Common myeloid progenitor, CD34-positive (primary cell): ENCODE data around the gene INSIG1.

Source experiments
- CTCF ChIA-PET: fragments of 350-600 bp; sonication (Branson Sonifier 250); formaldehyde crosslinking; loops from one replicate; lab custom pipeline; 2021; ENCODE audit warnings: antibody characterized with exemption; lab: Charles Lee
- POLR2A ChIA-PET: fragments of 350-600 bp; sonication (Branson Sonifier 250); formaldehyde crosslinking; loops from one replicate; lab custom pipeline; 2021; ENCODE audit warnings: antibody characterized with exemption; lab: Charles Lee
- DNase-seq, 3 donors: peaks; one replicate each; pipeline versions ENCODE4 v3.0.0 to v3.0.0-alpha.2; 2013
- H3K27ac ChIP-seq, 2 experiments: 1 replicate in 1 of 2; 2 replicates in 1 of 2; pipeline ENCODE4 v1.7.0; 2013; ENCODE audit warnings: inconsistent platforms in 2 of 2, low read length in 2 of 2, mild to moderate bottlenecking in 2 of 2, low read depth in 1 of 2, moderate library complexity in 1 of 2; ENCODE audit not compliant: severe bottlenecking in 2 of 2, insufficient read depth in 1 of 2, poor library complexity in 1 of 2
- H3K27me3 ChIP-seq, 5 experiments: replicated peaks in 2 of 5; 1 replicate in 3 of 5; 2 replicates in 2 of 5; pipeline versions ENCODE4 v1.6.1 to v1.7.0; 2013; ENCODE audit warnings: low read length in 4 of 5, mild to moderate bottlenecking in 2 of 5, moderate library complexity in 2 of 5, inconsistent platforms in 1 of 5; ENCODE audit not compliant: insufficient read depth in 5 of 5, control insufficient read depth in 4 of 5
- H3K36me3 ChIP-seq, 4 experiments: 1 replicate in 2 of 4; 2 replicates in 2 of 4; pipeline versions ENCODE4 v1.6.1 to v1.7.0; 2013; ENCODE audit warnings: low read length in 3 of 4, control low read depth in 1 of 4, mild to moderate bottlenecking in 1 of 4; ENCODE audit not compliant: control insufficient read depth in 4 of 4, insufficient read depth in 4 of 4
- H3K4me1 ChIP-seq, 4 experiments: 1 replicate in 3 of 4; 2 replicates in 1 of 4; pipeline versions ENCODE4 v1.6.1 to v1.7.1; 2013; ENCODE audit warnings: low read length in 3 of 4, mild to moderate bottlenecking in 3 of 4, control low read depth in 1 of 4, inconsistent platforms in 1 of 4, moderate library complexity in 1 of 4; ENCODE audit not compliant: control insufficient read depth in 4 of 4, insufficient read depth in 4 of 4; ENCODE audit errors: control extremely low read depth in 1 of 4
- H3K4me3 ChIP-seq, 7 experiments: 1 replicate in 4 of 7; 2 replicates in 3 of 7; pipeline versions ENCODE4 v1.5.1 to v1.7.0; 2013; ENCODE audit warnings: mild to moderate bottlenecking in 7 of 7, low read length in 6 of 7, moderate library complexity in 6 of 7, inconsistent platforms in 2 of 7, low read depth in 2 of 7, control low read depth in 1 of 7; ENCODE audit not compliant: insufficient read depth in 4 of 7, control insufficient read depth in 1 of 7; ENCODE audit errors: extremely low read depth in 1 of 7
- H3K9me3 ChIP-seq, 5 experiments: 1 replicate in 4 of 5; 2 replicates in 1 of 5; pipeline versions ENCODE4 v1.6.1 to v1.7.1; 2013; ENCODE audit warnings: low read length in 4 of 5, mild to moderate bottlenecking in 2 of 5, inconsistent platforms in 1 of 5, low read depth in 1 of 5, moderate library complexity in 1 of 5; ENCODE audit not compliant: control insufficient read depth in 4 of 5, insufficient read depth in 2 of 5; ENCODE audit errors: control extremely low read depth in 1 of 5
- WGBS: methylation state at CpG from one replicate; pipeline ENCODE4 v1.1.5; 2013; ENCODE audit not compliant: insufficient coverage; 5-methylcytosine and 5-hydroxymethylcytosine counted together

INSIG1 gene

DNA sequence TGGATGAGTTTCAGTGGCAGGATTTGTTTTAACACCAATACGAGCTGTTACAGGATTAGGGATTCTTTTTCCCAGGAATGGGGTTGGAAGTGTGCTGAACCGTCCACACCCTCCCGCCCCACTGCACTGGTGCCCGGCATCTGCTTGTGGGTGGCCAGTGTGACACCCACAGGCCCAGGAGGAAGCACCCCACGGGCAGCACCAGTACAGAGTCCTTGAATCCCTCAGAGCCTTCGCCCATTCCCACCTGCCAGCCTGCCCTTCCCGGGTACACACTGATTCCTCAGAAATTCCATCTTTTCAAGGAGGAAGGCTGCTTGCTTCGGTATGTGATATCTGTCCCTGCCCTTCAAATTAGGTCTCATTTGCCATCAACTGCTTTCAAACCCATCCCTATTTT, 15.4 kb downstream of the INSIG1 start:
- peaks cover 0 to under 1% (median 0%) of the 10 kb centered on the region in 5 experiments for H3K9me3 ChIP-seq
- H3K27ac ChIP-seq: no peak overlapping the region
- H3K4me1 ChIP-seq: no peaks in the 10 kb centered on the region
- H3K4me3 ChIP-seq: no peak overlapping the region
- H3K27me3 ChIP-seq: no peaks in the 10 kb centered on the region
- peaks cover 8 to 30% (median 20%) of the 10 kb centered on the region in 4 experiments for H3K36me3 ChIP-seq
- no peak for DNase-seq
- CTCF ChIA-PET: no interaction called here
- WGBS: 81% methylated on average over 8 of the region's 8 CpGs
- POLR2A ChIA-PET: no interaction called here

DNA sequence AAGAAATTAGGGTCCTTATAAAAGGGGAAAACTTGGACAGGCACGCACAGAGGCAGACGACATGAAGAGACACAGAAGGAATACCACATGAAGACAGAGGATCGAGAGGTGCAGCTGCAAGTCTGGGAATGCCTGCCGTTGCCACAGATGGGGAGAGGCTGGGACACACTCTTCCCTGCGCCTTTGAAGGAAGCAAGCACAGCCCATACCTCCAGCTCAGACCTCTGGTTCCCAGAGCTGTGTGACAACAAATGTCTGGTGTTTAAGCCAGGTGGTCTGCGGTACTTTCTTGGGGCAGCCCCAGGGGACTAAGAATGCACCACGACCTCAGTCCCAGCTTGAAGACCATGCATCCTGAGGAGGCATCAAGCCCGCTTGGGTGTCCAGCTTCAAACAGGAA, 18.3 kb downstream of the INSIG1 start:
- Histone ChIP-seq H3K4me3 (no peak overlapping the region), H3K27ac (no peak overlapping the region), H3K27me3 (peaks cover 0 to 3% (median 0%) of the 10 kb centered on the region in 5 experiments), H3K4me1 (no peaks in the 10 kb centered on the region), H3K9me3 (peaks cover 0 to 3% (median 0%) of the 10 kb centered on the region in 5 experiments), H3K36me3 (peaks cover 0 to 3% (median 2%) of the 10 kb centered on the region in 4 experiments)
- POLR2A ChIA-PET: no interaction called here
- CTCF ChIA-PET: no interaction called here
- no peak for DNase-seq
- 78% methylated on average over 7 of the region's 8 CpGs for WGBS

DNA sequence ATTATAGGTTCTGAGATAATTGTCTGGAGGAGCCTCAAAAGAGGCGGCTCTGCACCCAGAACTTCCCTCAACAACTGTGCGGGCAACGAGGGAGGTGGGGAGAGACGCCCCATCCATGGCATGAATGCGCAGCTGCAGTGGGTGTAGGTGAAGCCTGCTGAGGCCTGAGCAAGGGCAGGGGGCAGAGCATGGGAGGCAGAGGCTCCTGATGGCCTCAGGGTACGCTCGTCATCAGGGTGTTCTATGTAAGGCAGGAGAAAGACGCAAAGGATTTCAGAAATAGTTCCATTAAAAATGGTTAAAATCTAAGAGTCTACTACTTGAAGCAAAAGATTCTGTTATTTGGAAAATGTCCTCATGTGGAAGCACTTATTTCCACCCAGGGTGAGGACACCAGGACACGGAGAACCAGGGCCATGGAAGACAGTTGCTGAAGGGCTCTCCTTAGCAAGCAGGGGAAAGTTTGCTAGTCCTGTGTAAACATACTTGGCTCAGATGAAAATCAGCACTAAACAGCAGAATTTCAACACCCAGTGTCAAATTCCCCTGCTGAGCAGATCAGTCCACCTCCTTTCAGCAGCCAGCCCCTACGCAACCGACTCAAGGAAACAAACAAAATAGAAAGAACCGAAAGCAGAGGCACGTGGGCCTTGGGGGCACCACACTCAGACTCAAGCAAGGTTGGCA, 18.9 kb downstream of the INSIG1 start:
- WGBS: 91% methylated on average over 10 of the region's 13 CpGs
- no peak overlapping the region for H3K4me3 ChIP-seq
- DNase-seq: no peak
- H3K27ac ChIP-seq: no peak overlapping the region
- H3K9me3 ChIP-seq: peaks cover 0 to 3% (median 0%) of the 10 kb centered on the region in 5 experiments
- H3K27me3 ChIP-seq: peaks cover 0 to 3% (median 0%) of the 10 kb centered on the region in 5 experiments
- peaks cover 0 to 3% (median 2%) of the 10 kb centered on the region in 4 experiments for H3K36me3 ChIP-seq
- ChIA-PET POLR2A (no interaction called here), CTCF (interaction anchor here (0.5 to 1.2 kb wide), 2 partner anchors 10 to 155 kb away, joined by 3 read pairs; no protein-coding TSS in a partner anchor)
- no peaks in the 10 kb centered on the region for H3K4me1 ChIP-seq

DNA sequence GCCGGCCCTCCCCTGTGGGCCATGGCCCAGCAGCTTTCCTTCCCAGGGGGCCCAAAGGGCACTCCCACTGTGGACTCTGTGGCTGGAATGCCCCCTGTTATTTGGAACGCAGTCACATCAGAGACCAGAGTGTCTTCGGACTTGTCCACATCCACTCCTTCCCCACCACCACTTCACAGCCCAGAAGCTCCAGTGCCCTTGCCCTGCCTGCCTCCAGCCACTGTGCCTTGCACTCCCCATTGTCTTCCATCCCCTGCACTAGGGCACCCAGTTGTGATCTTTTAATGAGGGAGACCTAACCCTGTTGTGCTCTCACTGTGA, 19.4 kb downstream of the INSIG1 start:
- Histone ChIP-seq H3K4me1 (no peaks in the 10 kb centered on the region), H3K4me3 (no peak overlapping the region), H3K27me3 (peaks cover 0 to 3% (median 0%) of the 10 kb centered on the region in 5 experiments), H3K9me3 (peaks cover 0 to 3% (median 0%) of the 10 kb centered on the region in 5 experiments), H3K27ac (no peak overlapping the region), H3K36me3 (peaks cover 0 to 3% (median 2%) of the 10 kb centered on the region in 4 experiments)
- no peak for DNase-seq
- POLR2A ChIA-PET: no interaction called here
- WGBS: 100% methylated on average over 2 of the region's 3 CpGs
- CTCF ChIA-PET: interaction anchor here (1.2 kb wide), 1 partner anchor 11 kb away, joined by 3 read pairs; no protein-coding TSS in a partner anchor

DNA sequence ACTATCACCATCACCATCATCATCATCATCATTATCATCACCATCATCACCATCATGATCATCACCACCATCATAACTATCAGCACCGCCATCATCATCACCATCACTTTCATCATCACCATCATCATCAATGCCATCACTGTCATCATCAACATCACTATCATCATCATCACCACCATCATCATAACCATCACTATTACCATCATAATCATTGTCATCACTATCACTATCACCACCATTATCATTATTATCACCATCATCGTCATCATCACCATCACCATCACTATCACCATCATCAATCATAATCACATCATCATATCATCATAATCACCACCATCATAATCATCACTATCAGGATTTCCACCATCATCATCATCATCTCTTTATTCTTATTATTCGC, 20.6 kb downstream of the INSIG1 start:
- WGBS: 94% methylated on average over 3 of the region's 3 CpGs

DNA sequence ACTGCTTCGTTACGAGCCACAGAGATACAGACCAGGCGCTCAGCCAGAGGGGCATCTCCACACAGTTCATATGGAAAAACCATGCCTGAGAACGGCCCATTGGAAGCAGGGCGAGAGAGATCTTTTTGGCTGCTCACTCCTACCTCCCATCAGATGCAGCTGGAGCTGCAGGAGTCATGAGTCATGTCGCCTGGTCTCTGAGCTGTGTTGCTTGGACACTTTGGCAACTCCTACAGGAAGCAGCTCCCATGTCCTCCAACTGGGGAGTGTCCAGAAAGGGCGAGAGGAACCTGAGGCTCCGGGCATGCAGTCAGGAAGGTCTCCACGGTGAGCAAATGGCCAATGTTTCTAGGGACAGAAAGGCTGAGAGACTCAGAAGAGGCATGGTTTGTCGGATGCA, 24.9 kb downstream of the INSIG1 start:
- Histone ChIP-seq H3K4me1 (no peaks in the 10 kb centered on the region), H3K9me3 (peaks cover 0 to 10% (median 0%) of the 10 kb centered on the region in 5 experiments), H3K36me3 (no peaks in the 10 kb centered on the region), H3K27ac (no peak overlapping the region), H3K27me3 (peaks cover 0 to 3% (median 3%) of the 10 kb centered on the region in 5 experiments), H3K4me3 (no peak overlapping the region)
- DNase-seq: no peak
- 80% methylated on average over 10 of the region's 10 CpGs for WGBS
- CTCF ChIA-PET: interaction anchor here (0.8 to 1.5 kb wide), 2 partner anchors 24 to 40 kb away, joined by 3 read pairs; no protein-coding TSS in a partner anchor
- POLR2A ChIA-PET: no interaction called here

More for the DNA sequence above, 20.6 kb downstream of the INSIG1 start:
- DNase-seq: no peak
- ChIA-PET CTCF (no interaction called here), POLR2A (no interaction called here)
- H3K27me3 ChIP-seq: peaks cover 0 to 3% (median 0%) of the 10 kb centered on the region in 5 experiments
- no peaks in the 10 kb centered on the region for H3K36me3 ChIP-seq
- no peak overlapping the region for H3K4me3 ChIP-seq
- no peak overlapping the region for H3K27ac ChIP-seq
- H3K9me3 ChIP-seq: peaks cover 0 to 10% (median 0%) of the 10 kb centered on the region in 5 experiments
- no peaks in the 10 kb centered on the region for H3K4me1 ChIP-seq

DNA sequence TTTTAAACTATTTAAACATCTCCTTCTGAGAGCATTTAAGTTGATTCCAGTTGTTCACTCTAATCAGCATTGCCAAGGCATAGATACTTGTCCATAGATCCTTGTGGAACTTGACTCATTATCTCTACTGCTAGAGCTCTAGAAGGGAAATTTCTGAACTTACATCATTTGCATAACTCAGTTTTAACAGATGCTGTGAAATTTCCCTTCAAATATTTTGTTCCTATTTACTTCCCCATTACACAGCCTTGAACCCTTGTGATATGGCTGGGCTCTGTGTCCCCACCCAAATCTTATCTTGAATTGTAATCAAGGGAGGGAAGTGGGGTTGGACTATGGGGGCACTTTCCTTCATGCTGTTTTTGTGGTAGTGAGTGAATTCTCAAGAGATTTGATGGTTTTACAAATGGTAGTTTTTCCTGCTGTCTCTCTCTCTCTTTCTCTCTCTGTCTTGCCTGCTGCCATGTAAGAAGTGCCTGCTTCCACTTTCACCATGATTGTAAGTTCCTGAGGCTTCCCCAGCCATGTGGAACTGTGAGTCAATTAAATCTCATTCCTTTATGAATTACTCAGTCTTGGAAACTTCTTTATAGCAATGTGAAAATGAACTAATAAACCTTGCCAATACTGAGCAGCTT, 25.4 kb downstream of the INSIG1 start:
- no peak for DNase-seq
- Histone ChIP-seq H3K4me1 (no peaks in the 10 kb centered on the region), H3K27me3 (peaks cover 0 to 3% (median 3%) of the 10 kb centered on the region in 5 experiments), H3K36me3 (no peaks in the 10 kb centered on the region), H3K4me3 (no peak overlapping the region), H3K9me3 (peaks cover 0 to 9% (median 0%) of the 10 kb centered on the region in 5 experiments), H3K27ac (no peak overlapping the region)
- ChIA-PET POLR2A (interaction anchor here (1.0 kb wide), 1 partner anchor 395 kb away, joined by 3 read pairs; no protein-coding TSS in a partner anchor), CTCF (interaction anchor here (1.5 kb wide), 1 partner anchor 24 kb away, joined by 3 read pairs; no protein-coding TSS in a partner anchor)
